Stimulated activated naive CD8-positive, alpha-beta T cell treated with anti-CD3 and anti-CD28 coated beads, Interleukin-15, Interleukin-2, amounts not matched to agents 100 ng/mL and 50 ng/mL, for 24 hours (primary cell): Measurements from ENCODE around the gene GDPD5.

ENCODE experiments used
- H3K27ac Mint-ChIP-seq: one replicate; pipeline ENCODE4 v1.8.0; 2021; ENCODE audit warnings: mild to moderate bottlenecking, mixed read lengths
- H3K27me3 Mint-ChIP-seq: one replicate; pipeline ENCODE4 v1.8.0; 2021; ENCODE audit warnings: mixed read lengths
- H3K36me3 Mint-ChIP-seq: one replicate; pipeline ENCODE4 v1.8.0; 2021; ENCODE audit warnings: low read depth, mixed read lengths
- H3K4me1 Mint-ChIP-seq: one replicate; pipeline ENCODE4 v1.8.0; 2021; ENCODE audit warnings: low read depth, mixed read lengths
- H3K4me3 Mint-ChIP-seq: one replicate; pipeline ENCODE4 v1.8.0; 2021; ENCODE audit warnings: mild to moderate bottlenecking, mixed read lengths
- H3K9me3 Mint-ChIP-seq: one replicate; pipeline ENCODE4 v1.8.0; 2021; ENCODE audit warnings: mixed read lengths

The GDPD5 gene

DNA sequence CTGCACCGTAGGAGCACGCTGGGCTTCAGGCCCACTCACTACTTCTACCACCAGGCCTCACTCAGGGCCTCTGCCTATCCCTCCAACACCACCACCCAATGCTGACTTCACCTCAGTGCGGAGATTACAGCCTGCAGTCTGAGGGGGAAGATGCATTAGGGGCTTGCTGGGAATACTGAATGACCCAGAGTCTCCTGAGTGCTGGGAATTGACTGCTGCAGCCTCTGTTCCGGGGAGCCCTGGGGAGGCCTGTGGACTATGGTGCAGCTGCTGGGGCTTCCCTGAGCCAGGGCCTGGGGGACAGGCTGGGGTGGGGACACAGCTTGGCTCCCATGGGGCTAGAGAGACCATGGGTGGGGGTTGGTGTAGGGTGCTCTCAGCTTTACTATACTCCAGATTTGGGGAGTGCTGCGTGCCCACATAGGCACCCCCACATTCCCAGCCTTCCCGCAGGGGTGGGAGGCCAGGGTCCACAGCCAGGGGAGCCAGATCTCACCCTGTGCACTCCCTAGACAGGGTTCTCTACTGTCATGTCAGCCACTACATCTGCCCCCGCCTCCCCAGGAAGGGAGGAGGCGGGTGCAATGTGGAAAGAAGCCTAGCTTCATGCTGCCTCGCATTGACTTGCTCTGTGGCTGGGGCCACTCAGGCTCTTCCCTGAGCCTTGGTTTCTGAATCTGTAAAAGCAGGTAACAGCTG, 44.4 kb downstream of the GDPD5 start:
- Mint-ChIP-seq H3K27ac (no peak overlapping the region), H3K9me3 (no peaks in the 10 kb centered on the region), H3K27me3 (no peaks in the 10 kb centered on the region), H3K36me3 (no peaks in the 10 kb centered on the region), H3K4me3 (no peak overlapping the region), H3K4me1 (no peaks in the 10 kb centered on the region)

DNA sequence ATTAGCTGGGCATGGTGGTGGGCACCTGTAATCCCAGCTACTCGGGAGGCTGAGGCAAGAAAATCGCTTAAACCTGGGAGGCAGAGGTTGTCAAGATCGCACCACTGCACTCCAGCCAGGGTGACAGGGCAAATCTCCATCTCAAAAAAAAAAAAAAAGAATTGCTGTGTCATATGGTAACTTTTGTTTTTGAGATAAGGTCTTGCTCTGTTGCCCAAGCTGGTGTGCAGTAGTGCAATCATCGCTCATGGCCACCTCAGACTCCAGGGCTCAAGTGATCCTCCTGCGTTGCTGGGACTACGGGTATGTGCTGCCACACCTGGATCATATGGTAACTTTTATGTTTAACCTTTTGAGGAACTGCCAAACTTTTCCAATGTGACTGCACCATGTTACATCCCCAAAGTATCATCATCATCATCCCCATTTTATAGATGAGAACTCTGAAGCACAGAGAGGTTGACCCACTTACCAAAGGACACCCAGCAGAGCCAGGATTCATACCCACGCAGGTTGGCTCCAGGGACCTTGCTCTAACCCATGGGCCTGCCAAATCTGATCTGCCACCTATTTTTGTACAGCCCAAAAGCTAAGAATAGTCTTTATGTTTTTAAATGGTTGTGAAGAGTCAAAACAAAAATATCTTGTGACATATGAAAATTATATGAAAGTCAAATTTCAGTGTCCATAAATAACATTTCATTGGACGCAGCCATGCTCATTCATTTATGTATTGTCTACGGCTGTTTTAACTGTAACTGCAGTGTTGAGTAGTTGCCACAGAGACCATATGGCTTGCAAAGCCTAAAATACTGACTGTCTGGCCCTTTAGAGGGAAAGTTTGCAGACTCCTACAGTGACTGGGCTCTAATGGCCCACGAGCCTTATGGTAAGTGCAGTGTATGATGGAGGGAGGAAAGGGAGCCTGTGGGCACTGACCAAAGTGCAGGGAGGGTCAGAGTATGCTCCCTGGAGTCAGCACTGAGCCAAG, 45.3 kb downstream of the GDPD5 start:
- H3K4me3 Mint-ChIP-seq: no peak overlapping the region
- H3K27me3 Mint-ChIP-seq: no peaks in the 10 kb centered on the region
- peaks cover 8% of the 10 kb centered on the region for H3K4me1 Mint-ChIP-seq
- H3K36me3 Mint-ChIP-seq: no peaks in the 10 kb centered on the region
- no peaks in the 10 kb centered on the region for H3K9me3 Mint-ChIP-seq
- no peak overlapping the region for H3K27ac Mint-ChIP-seq

DNA sequence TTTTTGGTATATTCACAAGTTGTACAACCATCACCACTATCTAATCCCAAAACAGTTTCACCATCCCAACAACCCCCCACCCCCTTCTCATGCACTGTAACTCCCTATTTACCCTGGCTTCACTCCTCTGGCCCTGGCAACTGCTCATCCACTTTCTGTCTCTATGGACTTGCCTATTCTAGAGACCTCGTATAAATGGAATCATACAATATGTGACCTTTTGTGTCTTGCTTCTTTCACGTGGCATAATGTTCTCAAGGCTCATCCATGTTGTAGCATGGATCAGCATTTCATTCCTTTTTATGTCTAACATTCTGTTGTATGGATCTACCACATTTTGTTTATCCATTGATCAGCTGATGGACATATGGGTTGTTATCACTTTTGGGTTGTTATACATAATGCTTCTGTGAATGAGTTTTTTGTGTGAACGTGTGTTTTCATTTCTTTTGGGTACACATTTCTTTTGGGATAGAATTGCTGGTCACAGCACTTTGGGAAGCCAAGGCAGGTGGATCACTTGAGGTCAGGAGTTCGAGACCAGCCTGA, 46.1 kb downstream of the GDPD5 start:
- H3K27me3 Mint-ChIP-seq: no peaks in the 10 kb centered on the region
- H3K4me1 Mint-ChIP-seq: peaks cover 16% of the 10 kb centered on the region
- no peak overlapping the region for H3K27ac Mint-ChIP-seq
- H3K36me3 Mint-ChIP-seq: no peaks in the 10 kb centered on the region
- no peaks in the 10 kb centered on the region for H3K9me3 Mint-ChIP-seq
- no peak overlapping the region for H3K4me3 Mint-ChIP-seq

DNA sequence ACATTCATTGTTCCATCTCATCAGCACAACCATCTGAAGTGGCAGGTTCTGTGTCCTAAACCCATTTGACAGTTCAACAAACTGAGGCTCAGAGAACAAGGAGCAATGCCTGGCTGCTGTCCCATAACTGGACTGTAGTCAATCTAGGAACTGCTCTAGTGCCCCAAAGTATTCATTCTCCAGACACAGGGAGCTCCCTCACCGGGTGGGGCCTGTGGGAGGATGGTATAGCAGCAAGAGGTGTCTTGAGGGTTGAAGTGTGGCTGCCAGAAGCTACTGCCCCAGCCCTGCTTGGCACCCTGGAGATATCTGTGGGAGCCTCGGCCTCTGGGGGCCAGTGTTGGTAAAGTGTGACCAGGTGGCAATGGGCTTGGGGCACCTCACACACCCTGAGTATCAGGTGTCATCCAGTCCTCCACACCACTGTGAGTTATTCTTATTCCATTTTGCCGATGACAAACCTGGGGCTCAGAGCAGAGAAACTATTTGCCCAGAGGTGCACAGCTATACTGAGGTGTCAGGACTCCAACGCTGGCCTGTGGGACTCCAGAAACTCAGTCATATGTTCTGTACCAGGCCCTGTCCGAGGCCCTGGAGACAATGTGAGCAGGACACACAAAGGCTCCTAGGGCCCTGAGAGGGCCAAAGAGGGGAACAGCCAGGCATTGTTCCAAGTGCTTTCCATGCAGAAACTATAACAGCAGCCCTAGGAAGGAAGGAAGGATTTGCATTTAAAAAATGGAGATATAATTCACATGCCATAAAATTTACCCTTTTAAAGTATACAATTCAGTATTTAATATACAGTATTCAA, 46.8 kb downstream of the GDPD5 start:
- no peak overlapping the region for H3K27ac Mint-ChIP-seq
- H3K27me3 Mint-ChIP-seq: no peaks in the 10 kb centered on the region
- no peaks in the 10 kb centered on the region for H3K9me3 Mint-ChIP-seq
- peaks cover 16% of the 10 kb centered on the region for H3K4me1 Mint-ChIP-seq
- H3K4me3 Mint-ChIP-seq: no peak overlapping the region
- no peaks in the 10 kb centered on the region for H3K36me3 Mint-ChIP-seq

DNA sequence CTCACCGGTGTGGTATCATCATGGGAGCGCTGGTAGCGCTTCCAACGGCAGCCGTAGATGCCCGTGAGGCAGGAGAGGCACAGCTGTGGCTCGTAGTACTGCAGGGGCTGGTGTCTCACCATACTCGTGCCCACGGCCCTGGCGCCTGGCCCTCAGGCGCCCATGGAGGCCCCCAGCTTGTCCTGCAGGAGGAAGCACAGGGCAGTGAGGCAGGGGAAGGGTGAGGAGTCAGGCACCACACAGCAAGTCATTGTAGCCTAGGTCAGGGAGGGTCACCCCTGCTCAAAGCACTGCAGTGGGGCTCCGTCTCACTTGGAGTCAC, 48.2 kb downstream of the GDPD5 start:
- no peaks in the 10 kb centered on the region for H3K36me3 Mint-ChIP-seq
- H3K4me3 Mint-ChIP-seq: no peak overlapping the region
- no peak overlapping the region for H3K27ac Mint-ChIP-seq
- H3K9me3 Mint-ChIP-seq: no peaks in the 10 kb centered on the region
- peaks cover 16% of the 10 kb centered on the region for H3K4me1 Mint-ChIP-seq
- no peaks in the 10 kb centered on the region for H3K27me3 Mint-ChIP-seq

DNA sequence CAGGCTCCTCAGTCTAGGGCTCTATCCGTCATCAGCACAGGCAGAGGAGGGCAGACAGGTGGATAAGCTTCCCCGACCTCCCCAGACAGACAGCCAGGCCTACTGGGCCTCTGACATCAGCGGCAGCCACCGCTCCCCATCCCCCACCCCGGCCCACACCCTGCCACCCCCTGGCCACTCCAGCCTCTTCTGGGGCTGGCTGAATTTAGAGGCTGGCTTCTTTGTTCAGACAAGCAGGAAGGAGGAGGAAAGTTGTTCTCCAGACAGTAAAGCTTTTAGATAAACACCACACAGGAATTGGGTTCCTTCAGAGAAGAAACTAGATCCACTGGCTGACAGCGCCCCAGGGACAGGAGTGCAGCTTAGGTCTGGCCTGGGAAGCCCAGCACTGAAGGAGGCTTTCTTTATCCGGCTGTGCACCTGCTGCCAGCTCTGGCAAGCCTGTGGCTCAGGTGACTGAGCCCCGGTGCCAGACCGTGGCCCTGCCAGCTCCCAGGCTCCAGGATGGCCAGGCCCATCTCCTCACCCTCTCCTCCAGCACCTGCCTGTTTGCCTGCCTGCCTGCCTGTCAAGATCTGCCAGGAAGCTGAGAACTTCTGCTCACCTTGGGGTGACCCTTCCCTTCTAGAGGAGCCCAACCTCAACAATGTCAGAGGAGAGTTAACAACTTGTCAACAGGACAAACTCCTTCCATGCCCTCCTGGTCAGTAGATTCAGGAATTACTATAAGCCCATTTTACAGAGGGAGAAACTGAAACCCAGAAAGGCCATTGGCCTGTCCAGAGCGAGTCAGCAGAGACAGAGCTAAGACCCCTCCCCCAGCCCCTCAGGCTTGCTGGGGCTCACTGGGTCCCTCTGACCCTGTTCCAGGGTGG, 48.8 kb downstream of the GDPD5 start:
- no peaks in the 10 kb centered on the region for H3K9me3 Mint-ChIP-seq
- no peak overlapping the region for H3K27ac Mint-ChIP-seq
- H3K4me1 Mint-ChIP-seq: peaks cover 16% of the 10 kb centered on the region
- H3K36me3 Mint-ChIP-seq: no peaks in the 10 kb centered on the region
- no peak overlapping the region for H3K4me3 Mint-ChIP-seq
- H3K27me3 Mint-ChIP-seq: no peaks in the 10 kb centered on the region

DNA sequence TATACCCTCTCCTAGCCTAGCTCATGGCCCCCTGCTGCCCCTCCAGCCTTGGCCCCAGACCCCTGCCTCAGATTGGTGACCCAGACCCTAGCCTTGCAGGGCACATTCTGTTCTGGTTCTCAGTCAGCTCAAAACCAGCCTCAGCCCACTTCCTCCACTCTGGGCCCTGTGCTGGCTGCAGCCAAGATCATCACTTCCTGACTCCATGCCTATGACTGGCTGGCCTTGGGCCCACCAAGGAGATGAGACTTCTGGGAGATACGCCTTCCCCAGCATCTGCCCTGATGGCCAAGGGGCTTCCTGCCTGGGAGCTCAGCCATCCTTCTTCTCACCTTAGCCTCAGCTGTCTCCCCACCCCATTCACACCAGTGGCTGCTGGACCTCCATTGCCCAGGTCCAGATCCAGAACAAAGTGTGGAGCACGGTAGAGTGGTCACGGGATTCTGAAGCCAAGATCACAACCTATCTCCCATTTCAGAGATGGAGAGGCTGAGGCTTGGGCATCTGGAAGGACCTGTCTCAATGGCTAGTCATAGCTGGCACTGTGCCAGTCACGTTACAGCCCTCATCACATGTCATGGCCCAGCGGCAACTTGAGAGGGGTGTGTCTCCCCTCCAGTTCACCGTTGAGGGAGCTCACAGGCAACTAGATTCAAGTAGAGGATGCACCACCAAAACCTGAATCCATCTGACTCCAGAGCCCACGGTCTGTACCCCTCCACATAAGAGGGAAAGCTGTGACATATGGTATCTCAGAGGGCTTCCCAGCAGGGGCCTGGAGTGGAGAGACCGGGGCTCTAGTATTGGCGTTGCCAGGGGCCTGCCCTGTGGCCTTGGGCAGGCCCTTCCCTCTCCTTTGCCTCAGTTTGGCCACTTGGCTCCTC, 49.7 kb downstream of the GDPD5 start:
- no peaks in the 10 kb centered on the region for H3K9me3 Mint-ChIP-seq
- H3K36me3 Mint-ChIP-seq: no peaks in the 10 kb centered on the region
- H3K4me1 Mint-ChIP-seq: peaks cover 16% of the 10 kb centered on the region
- no peaks in the 10 kb centered on the region for H3K27me3 Mint-ChIP-seq
- no peak overlapping the region for H3K4me3 Mint-ChIP-seq
- H3K27ac Mint-ChIP-seq: peak overlapping the region; percentile 53

DNA sequence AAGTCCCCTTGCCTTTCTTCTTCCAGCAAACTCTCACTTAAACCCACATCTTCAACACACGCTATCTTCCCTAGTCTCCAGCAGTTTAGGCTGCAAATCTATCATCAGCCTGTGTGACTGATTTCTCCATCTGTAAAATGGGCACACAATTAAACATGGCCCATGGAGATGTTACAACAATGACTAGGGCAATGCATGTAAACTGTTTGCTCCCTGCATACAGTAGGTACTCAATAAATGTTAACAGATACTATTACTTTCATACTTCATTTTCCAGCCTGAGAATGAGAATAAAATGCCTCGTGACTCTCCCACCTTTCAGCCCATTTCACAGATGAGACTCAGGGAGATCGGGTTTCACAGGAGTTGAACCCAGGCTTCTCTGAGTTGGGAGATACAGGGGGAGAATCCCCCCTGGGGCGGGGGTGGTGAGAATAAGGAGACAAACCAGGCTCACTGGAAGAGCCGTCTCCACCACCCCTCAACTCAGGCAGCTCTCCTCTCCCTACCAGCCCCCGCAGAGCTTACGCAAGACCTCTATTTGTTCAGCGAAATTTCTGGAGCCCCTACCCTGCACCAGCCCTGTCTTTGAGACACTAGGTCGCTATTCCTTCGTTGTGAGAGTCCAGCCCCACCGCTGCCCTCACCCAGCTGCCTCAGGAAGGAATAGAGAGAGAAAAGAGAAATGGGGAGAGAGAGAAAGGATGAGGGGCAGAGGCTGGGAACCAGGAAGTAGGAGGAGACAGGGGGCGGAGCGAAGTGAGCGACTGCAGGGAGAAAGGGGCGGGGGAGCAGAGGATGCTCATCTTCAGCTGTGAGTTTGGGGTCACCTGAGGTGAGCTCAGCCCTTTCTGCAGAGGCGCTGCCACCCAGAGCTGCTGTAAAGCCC, 50.6 kb downstream of the GDPD5 start:
- Mint-ChIP-seq H3K4me3 (peak overlapping the region; percentile 51), H3K27me3 (no peaks in the 10 kb centered on the region), H3K27ac (peak overlapping the region; percentile 64), H3K36me3 (no peaks in the 10 kb centered on the region), H3K9me3 (no peaks in the 10 kb centered on the region), H3K4me1 (peaks cover 16% of the 10 kb centered on the region)

DNA sequence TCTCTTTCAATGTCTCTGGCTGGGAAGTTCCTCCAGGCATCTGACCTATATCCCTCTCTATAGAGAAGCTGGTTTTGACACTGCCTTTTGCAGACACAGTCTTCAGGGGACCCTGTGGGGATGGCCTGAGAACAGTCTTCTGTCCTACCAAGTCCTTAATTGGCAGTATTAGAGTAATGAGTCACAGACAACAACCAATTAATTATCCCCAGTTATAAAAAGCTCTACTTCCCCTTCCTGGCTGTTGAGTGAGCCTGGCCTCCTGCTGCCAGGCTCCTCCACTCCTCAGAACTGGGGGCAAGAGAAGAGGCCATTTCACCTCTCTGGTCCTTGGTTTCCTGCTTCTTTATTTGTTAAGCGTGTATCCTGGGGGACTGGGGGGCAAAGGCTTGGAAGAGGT, 51.5 kb downstream of the GDPD5 start:
- Mint-ChIP-seq H3K27ac (no peak overlapping the region), H3K27me3 (no peaks in the 10 kb centered on the region), H3K9me3 (no peaks in the 10 kb centered on the region), H3K4me1 (peaks cover 16% of the 10 kb centered on the region), H3K36me3 (no peaks in the 10 kb centered on the region), H3K4me3 (no peak overlapping the region)

DNA sequence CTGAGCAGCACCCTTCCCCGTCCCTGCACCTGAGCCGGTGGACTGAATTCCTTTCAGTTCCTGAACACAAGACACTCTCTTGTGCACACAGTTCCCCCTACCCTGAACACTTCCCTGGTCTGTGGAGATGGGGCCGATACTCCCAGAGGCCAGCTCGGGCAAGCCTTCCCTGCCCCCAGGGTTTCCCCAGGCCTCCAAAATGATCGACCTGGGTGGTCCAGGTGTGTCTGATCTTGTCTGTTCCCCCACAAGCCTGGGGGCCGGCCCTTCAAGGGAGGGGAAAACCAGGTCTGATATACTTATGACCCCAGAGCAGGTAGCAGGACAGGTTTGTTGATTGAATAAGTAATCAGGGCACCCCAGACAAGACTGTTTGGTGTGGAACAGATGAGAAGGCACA, 52.1 kb downstream of the GDPD5 start:
- H3K36me3 Mint-ChIP-seq: no peaks in the 10 kb centered on the region
- no peaks in the 10 kb centered on the region for H3K27me3 Mint-ChIP-seq
- no peak overlapping the region for H3K27ac Mint-ChIP-seq
- peaks cover 16% of the 10 kb centered on the region for H3K4me1 Mint-ChIP-seq
- H3K4me3 Mint-ChIP-seq: no peak overlapping the region
- H3K9me3 Mint-ChIP-seq: no peaks in the 10 kb centered on the region

DNA sequence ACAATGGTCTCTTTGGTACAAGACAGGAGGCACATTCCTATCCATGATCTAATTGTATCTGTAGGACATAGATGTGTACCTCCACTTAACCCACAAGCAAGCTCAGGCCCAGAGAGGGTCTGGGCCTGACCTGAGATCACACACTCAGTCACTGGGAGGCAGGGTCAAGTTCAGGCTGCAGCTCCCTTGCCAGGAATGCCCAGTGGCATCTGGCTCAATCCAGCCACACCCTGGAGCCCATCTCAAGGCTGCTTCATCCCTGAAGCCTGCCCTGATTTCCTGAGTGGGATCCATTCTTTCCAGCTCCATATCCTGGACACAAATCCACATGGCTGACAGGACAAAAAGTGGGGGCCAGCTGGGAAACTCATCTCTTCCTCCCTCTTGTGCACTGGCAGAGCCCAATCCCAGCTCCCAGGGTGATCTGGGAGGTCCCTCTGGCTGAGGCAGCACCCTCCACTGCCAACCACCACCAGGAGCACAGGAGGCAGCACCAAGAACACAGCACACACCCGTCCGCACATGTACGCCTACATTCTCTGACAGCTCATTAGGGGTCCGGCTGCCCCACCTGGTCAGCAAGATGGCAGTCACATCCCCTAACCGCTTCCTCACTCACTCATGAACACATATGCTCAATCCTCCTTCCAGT, 53.5 kb downstream of the GDPD5 start:
- H3K27ac Mint-ChIP-seq: no peak overlapping the region
- no peaks in the 10 kb centered on the region for H3K9me3 Mint-ChIP-seq
- no peaks in the 10 kb centered on the region for H3K27me3 Mint-ChIP-seq
- H3K4me3 Mint-ChIP-seq: no peak overlapping the region
- H3K36me3 Mint-ChIP-seq: no peaks in the 10 kb centered on the region
- H3K4me1 Mint-ChIP-seq: peaks cover 16% of the 10 kb centered on the region
